HCT116 (cell line): ENCODE measurements around the gene SSRP1. TPM values are rescaled to one million over a fixed set of nuclear protein-coding genes. Genes with fewer than 3 reads are reported as not detected.

Experiments used
- ATAC-seq: fragments of 200-7000 bp; cut with Tn5 transposase; 2 replicates; pipeline ENCODE4 v1.9.1; 2020; ENCODE audit warnings: mild to moderate bottlenecking, moderate library complexity
- BruUV-seq: library from RNA; stranded (reverse); fragments of 400-500 nt; replicated peaks from 2 replicates; lab custom pipeline; 2021; lab: Mats Ljungman, UMichigan
- CTCF ChIA-PET: fragments of 300-600 bp; sonication (Branson Sonifier 250); formaldehyde crosslinking; loops from one replicate; lab custom pipeline; 2021; ENCODE audit warnings: antibody characterized with exemption; lab: Charles Lee
- POLR2A ChIA-PET: fragments of 300-600, 350-600 bp; sonication (Branson Sonifier 250); formaldehyde crosslinking; loops from one replicate; lab custom pipeline; 2021; ENCODE audit warnings: antibody characterized with exemption; lab: Charles Lee
- RAD21 ChIA-PET, 2 experiments: fragments of 300-600 bp; sonication (Branson Sonifier 250); formaldehyde crosslinking; loops; one replicate each; lab custom pipeline; 2023; ENCODE audit warnings: low total read pairs in 2 of 2; ENCODE audit not compliant: uncharacterized antibody in 2 of 2, unreplicated experiment in 2 of 2, low non-redundant PET in 1 of 2; lab: Charles Lee
- DNase-seq: peaks from one replicate; pipeline ENCODE4 v3.0.0-alpha.2; 2010; ENCODE audit warnings: low read depth, low spot score
- H2AFZ ChIP-seq: fragments of 200-600 bp; shearing (Covaris generic), sonication (generic); 2 replicates; pipeline ENCODE4 v1.6.1; 2017; ENCODE audit warnings: low read depth, mixed run types, mixed read lengths, antibody characterized with exemption, low read length; ENCODE audit not compliant: poor library complexity, severe bottlenecking
- H3K27ac ChIP-seq: 2 replicates; pipeline ENCODE4 v1.5.1; 2012; ENCODE audit warnings: low read depth, low read length
- H3K27me3 ChIP-seq: fragments of 200-600 bp; sonication (generic); 2 replicates; pipeline ENCODE4 v1.6.1; 2016; ENCODE audit warnings: mixed run types, low read length, mixed read lengths; ENCODE audit not compliant: insufficient read depth
- H3K36me3 ChIP-seq, 2 experiments: fragments of 200-500 bp in 1 of 2; fragments of 200-600 bp in 1 of 2; sonication (Bioruptor generic) in 1 of 2; sonication (generic) in 1 of 2; 2 replicates each; pipeline versions ENCODE4 v1.5.1 to v1.6.1; 2014 to 2016; ENCODE audit warnings: low read length in 2 of 2, inconsistent platforms in 1 of 2, mixed read lengths in 1 of 2, mixed run types in 1 of 2; ENCODE audit not compliant: insufficient read depth in 2 of 2, control insufficient read depth in 1 of 2
- H3K4me1 ChIP-seq, 2 experiments: fragments of 200-600 bp in 1 of 2; sonication (generic) in 1 of 2; 2 replicates each; pipeline versions ENCODE4 v1.5.1 to v1.6.1; 2012 to 2017; ENCODE audit warnings: low read length in 2 of 2, inconsistent platforms in 1 of 2, mild to moderate bottlenecking in 1 of 2, mixed read lengths in 1 of 2, mixed run types in 1 of 2, moderate library complexity in 1 of 2; ENCODE audit not compliant: insufficient read depth in 2 of 2, control insufficient read depth in 1 of 2
- H3K4me2 ChIP-seq: fragments of 200-600 bp; sonication (generic); 2 replicates; pipeline ENCODE4 v1.6.1; 2017; ENCODE audit warnings: mixed run types, low read length, mixed read lengths
- H3K4me3 ChIP-seq, 2 experiments: fragments of 200-600 bp in 1 of 2; sonication (generic) in 1 of 2; replicated peaks in 1 of 2; 2 replicates each; pipeline ENCODE4 v1.5.1; 2011 to 2016; ENCODE audit warnings: low read length in 2 of 2, control low read depth in 1 of 2, low read depth in 1 of 2, mild to moderate bottlenecking in 1 of 2, mixed read lengths in 1 of 2, mixed run types in 1 of 2
- H3K79me2 ChIP-seq: fragments of 200-600 bp; sonication (generic); 2 replicates; pipeline ENCODE4 v1.6.1; 2017; ENCODE audit warnings: mild to moderate bottlenecking, mixed run types, low read length, moderate library complexity, mixed read lengths; ENCODE audit not compliant: insufficient read depth
- H3K9ac ChIP-seq: fragments of 200-600 bp; sonication (generic); 2 replicates; pipeline ENCODE4 v1.6.1; 2016; ENCODE audit warnings: low read length, mixed read lengths
- H3K9me2 ChIP-seq: fragments of 200-600 bp; sonication (generic), shearing (Covaris generic); 2 replicates; pipeline ENCODE4 v1.6.1; 2017; ENCODE audit warnings: mixed run types, mild to moderate bottlenecking, moderate library complexity; ENCODE audit not compliant: insufficient read depth
- H3K9me3 ChIP-seq, 2 experiments: fragments of 200-500 bp in 1 of 2; fragments of 200-600 bp in 1 of 2; sonication (Bioruptor generic) in 1 of 2; sonication (generic) in 1 of 2; 2 replicates each; pipeline ENCODE4 v1.6.1; 2014 to 2017; ENCODE audit warnings: low read length in 2 of 2, mixed read lengths in 2 of 2, inconsistent platforms in 1 of 2, low read depth in 1 of 2, mild to moderate bottlenecking in 1 of 2, mixed run types in 1 of 2, moderate library complexity in 1 of 2; ENCODE audit not compliant: control insufficient read depth in 1 of 2, insufficient read depth in 1 of 2
- H4K20me1 ChIP-seq: fragments of 200-600 bp; sonication (generic), shearing (Covaris generic); 2 replicates; pipeline ENCODE4 v1.6.1; 2017; ENCODE audit warnings: mixed run types, mild to moderate bottlenecking, moderate library complexity; ENCODE audit not compliant: insufficient read depth
- CEBPB ChIP-seq: IDR thresholded peaks from 2 replicates; pipeline ENCODE4 v1.6.1; 2012; ENCODE audit warnings: low read depth
- EZH2phosphoT487 ChIP-seq: fragments of 200-600 bp; IDR thresholded peaks from 2 replicates; pipeline ENCODE4 v1.6.1; 2018; ENCODE audit warnings: antibody characterized with exemption, borderline replicate concordance
- POLR2AphosphoS5 ChIP-seq: IDR thresholded peaks from 2 replicates; pipeline ENCODE4 v1.6.1; 2011; ENCODE audit warnings: mild to moderate bottlenecking, low read depth, low read length, moderate library complexity
- RAD21 ChIP-seq: IDR thresholded peaks from 2 replicates; pipeline ENCODE4 v1.6.1; 2012; ENCODE audit warnings: low read depth, mild to moderate bottlenecking
- SIN3A ChIP-seq: IDR thresholded peaks from 2 replicates; pipeline ENCODE4 v1.6.1; 2012; ENCODE audit warnings: low read depth
- SP1 ChIP-seq: IDR thresholded peaks from 2 replicates; pipeline ENCODE4 v1.6.1; 2012; ENCODE audit warnings: low read depth
- SRF ChIP-seq: IDR thresholded peaks from 2 replicates; pipeline ENCODE4 v1.6.1; 2012; ENCODE audit warnings: low read depth
- YY1 ChIP-seq: IDR thresholded peaks from 2 replicates; pipeline ENCODE4 v1.6.1; 2011; ENCODE audit warnings: low read length, low read depth, moderate library complexity, mild to moderate bottlenecking; ENCODE audit not compliant: insufficient replicate concordance; ENCODE audit errors: extremely low read depth
- ZNF274 ChIP-seq: fragments of 200-500 bp; sonication (Bioruptor generic); IDR thresholded peaks from 2 replicates; pipeline ENCODE4 v1.6.1; 2014; ENCODE audit warnings: mild to moderate bottlenecking, low read depth, low read length, inconsistent platforms
- intact Hi-C: fragments of 100-400 bp; cut with micrococcal nuclease; formaldehyde crosslinking; loops from 2 replicates; pipeline ENCODE4 v1.10.0; 2022
- total RNA-seq: library from RNA; stranded (reverse); gene quantifications from one replicate; pipeline ENCODE4 v1.2.1, GENCODE V29; 2021; ENCODE audit not compliant: unreplicated experiment
- TF ChIP-seq, protein P1 (sequence below): IDR thresholded peaks from 2 replicates; pipeline ENCODE4 v1.6.1; 2012
- TF ChIP-seq, protein P2 (sequence below): IDR thresholded peaks from 2 replicates; pipeline ENCODE4 v1.6.1; 2012
- TF ChIP-seq, protein P3 (sequence below), 3 experiments: fragments of 200-600 bp in 1 of 3; sonication (generic) in 1 of 3; IDR thresholded peaks in 2 of 3; conservative IDR thresholded peaks in 1 of 3; 2 replicates each; pipeline ENCODE4 v1.5.1; 2012 to 2017; ENCODE audit warnings: low read depth in 2 of 3, low read length in 2 of 3, antibody characterized with exemption in 1 of 3, borderline replicate concordance in 1 of 3, control low read depth in 1 of 3, mild to moderate bottlenecking in 1 of 3, mixed read lengths in 1 of 3, mixed run types in 1 of 3, moderate library complexity in 1 of 3; ENCODE audit not compliant: insufficient read depth in 1 of 3
- TF ChIP-seq, protein P4 (sequence below): IDR thresholded peaks from 2 replicates; pipeline ENCODE4 v1.6.1; 2011; ENCODE audit warnings: mild to moderate bottlenecking, low read length, moderate library complexity; ENCODE audit not compliant: insufficient replicate concordance; ENCODE audit errors: extremely low read depth

Gene SSRP1
- total RNA-seq, 1 experiment from 2014 or later = 260 TPM

DNA sequence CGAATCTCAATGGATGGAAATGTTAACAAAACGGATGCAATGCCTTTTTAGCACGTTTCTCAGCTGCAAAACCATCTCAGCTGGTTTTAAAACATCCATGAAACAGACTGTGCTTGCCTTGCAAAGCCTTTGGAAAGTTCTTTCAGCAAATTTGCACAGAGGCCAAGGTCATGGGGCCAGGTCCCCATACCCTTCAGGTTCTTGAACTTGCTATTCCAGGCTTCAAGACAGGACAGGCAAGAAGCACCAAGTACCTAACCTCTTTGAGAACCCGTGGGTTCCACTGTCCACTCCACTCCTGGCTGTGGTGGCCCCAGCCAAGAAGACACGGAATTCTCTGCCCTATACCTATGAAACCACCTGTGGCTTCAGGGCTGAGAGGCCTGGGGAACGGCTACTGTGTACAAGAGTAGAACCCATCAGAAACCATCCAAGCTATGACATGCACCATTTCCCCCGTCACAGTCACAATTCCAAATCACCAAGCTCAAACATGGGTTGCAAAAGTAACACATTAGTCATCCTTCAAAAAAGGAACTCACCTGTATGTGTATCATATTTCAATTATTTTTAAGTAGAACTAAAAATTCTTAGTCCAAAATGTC lies 27.9 kb downstream of the SSRP1 start:
- Histone ChIP-seq H4K20me1 (no peaks in the 10 kb centered on the region), H3K9me3 (no peaks in the 10 kb centered on the region)
- ATAC-seq = no peak
- DNase-seq = no peak
- CTCF ChIA-PET = no interaction called here
- peak; percentile 5; the same call in 1 of the 2 replicates for TF ChIP-seq POLR2AphosphoS5
- no peak for TF ChIP-seq CEBPB
- TF ChIP-seq SIN3A = no peak
- TF ChIP-seq, all 23 proteins: peak for 1
- H3K4me3 ChIP-seq = no peak overlapping the region
- H2AFZ ChIP-seq = no peak overlapping the region
- no peaks in the 10 kb centered on the region for H3K27me3 ChIP-seq
- intact Hi-C loops = no loop called here
- ChIA-PET RAD21 (no interaction called here), POLR2A (interaction anchor here (0.5 kb wide), 1 partner anchor 35 kb away, joined by 3 read pairs; no protein-coding TSS in a partner anchor)
- H3K36me3 ChIP-seq = peaks cover 4 to 13% of the 10 kb centered on the region in 2 experiments; a peak in 2 of 4 replicates
- H3K9me2 ChIP-seq = no peaks in the 10 kb centered on the region
- peaks cover 13 to 23% of the 10 kb centered on the region in 2 experiments for H3K4me1 ChIP-seq
- H3K79me2 ChIP-seq = 0 out of 2 replicates have a peak, but pooled peaks cover 4% of the 10 kb centered on the region
- BruUV-seq = no TSS peak
- no peak overlapping the region for H3K4me2 ChIP-seq
- H3K27ac ChIP-seq = no peak overlapping the region
- H3K9ac ChIP-seq = no peak overlapping the region

DNA sequence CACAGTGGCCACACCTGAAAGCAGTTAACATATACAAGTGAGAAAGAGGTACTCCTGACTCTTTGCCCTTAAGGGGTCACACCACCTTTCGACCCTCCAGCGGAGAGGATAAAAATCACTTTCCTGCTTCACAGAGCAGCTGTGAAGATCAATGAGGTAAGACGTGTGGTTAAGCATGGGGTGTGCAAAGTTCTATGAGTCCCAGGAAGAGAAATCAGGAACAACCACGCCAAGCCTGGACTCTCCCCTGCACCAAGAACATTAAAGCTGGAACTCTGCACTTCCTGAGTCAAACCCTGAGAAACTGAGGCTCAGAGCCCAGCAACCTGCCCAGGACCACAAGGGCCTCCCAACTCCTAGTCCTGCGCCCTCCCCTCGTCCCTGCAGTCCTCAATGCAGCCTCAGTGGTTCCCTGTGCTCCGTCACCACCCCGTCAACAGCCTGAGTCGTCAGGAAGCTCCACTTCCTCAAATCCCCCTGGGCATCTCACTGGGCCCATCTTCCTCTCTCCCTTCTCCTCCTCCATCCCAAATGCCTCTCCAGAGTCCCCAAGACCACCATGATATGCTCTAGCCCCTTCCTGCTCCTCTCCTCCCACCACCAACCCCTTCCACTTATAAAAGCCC lies 28.6 kb downstream of the SSRP1 start:
- no TSS peak for BruUV-seq
- Histone ChIP-seq H3K27me3 (no peaks in the 10 kb centered on the region), H3K27ac (no peak overlapping the region), H3K4me1 (peaks cover 11 to 18% of the 10 kb centered on the region in 2 experiments), H4K20me1 (no peaks in the 10 kb centered on the region), H3K4me3 (no peak overlapping the region), H2AFZ (no peak overlapping the region), H3K79me2 (0 out of 2 replicates have a peak, but pooled peaks cover 4% of the 10 kb centered on the region), H3K4me2 (no peak overlapping the region), H3K36me3 (peaks cover 4 to 13% of the 10 kb centered on the region in 2 experiments; a peak in 2 of 4 replicates), H3K9me2 (no peaks in the 10 kb centered on the region), H3K9me3 (no peaks in the 10 kb centered on the region), H3K9ac (no peak overlapping the region)
- no peak for ATAC-seq
- intact Hi-C loops = no loop called here
- RAD21 ChIA-PET = no interaction called here
- CTCF ChIA-PET = no interaction called here
- POLR2A ChIA-PET = interaction anchor here (1.8 kb wide), 1 partner anchor 18 kb away, joined by 5 read pairs; no protein-coding TSS in a partner anchor
- DNase-seq = no peak
- TF ChIP-seq POLR2AphosphoS5 (no peak), EZH2phosphoT487 (no peak), SRF (no peak), ZNF274 (no peak), YY1 (no peak), SP1 (no peak), SIN3A (no peak), RAD21 (no peak)
- TF ChIP-seq, protein P1, sequence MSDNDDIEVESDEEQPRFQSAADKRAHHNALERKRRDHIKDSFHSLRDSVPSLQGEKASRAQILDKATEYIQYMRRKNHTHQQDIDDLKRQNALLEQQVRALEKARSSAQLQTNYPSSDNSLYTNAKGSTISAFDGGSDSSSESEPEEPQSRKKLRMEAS = no peak
- TF ChIP-seq, protein P2, sequence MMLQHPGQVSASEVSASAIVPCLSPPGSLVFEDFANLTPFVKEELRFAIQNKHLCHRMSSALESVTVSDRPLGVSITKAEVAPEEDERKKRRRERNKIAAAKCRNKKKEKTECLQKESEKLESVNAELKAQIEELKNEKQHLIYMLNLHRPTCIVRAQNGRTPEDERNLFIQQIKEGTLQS = no peak
- TF ChIP-seq, protein P3, sequence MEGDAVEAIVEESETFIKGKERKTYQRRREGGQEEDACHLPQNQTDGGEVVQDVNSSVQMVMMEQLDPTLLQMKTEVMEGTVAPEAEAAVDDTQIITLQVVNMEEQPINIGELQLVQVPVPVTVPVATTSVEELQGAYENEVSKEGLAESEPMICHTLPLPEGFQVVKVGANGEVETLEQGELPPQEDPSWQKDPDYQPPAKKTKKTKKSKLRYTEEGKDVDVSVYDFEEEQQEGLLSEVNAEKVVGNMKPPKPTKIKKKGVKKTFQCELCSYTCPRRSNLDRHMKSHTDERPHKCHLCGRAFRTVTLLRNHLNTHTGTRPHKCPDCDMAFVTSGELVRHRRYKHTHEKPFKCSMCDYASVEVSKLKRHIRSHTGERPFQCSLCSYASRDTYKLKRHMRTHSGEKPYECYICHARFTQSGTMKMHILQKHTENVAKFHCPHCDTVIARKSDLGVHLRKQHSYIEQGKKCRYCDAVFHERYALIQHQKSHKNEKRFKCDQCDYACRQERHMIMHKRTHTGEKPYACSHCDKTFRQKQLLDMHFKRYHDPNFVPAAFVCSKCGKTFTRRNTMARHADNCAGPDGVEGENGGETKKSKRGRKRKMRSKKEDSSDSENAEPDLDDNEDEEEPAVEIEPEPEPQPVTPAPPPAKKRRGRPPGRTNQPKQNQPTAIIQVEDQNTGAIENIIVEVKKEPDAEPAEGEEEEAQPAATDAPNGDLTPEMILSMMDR (IDR thresholded peaks at IDR 0.05 in 2 of 3, conservative IDR thresholded peaks at IDR 0.05 in 1 of 3; ENCODE audit: borderline replicate concordance in 1 of 3, insufficient read depth in 1 of 3, low read depth in 2 of 3, low read length in 2 of 3) = no peak
- TF ChIP-seq, protein P4, sequence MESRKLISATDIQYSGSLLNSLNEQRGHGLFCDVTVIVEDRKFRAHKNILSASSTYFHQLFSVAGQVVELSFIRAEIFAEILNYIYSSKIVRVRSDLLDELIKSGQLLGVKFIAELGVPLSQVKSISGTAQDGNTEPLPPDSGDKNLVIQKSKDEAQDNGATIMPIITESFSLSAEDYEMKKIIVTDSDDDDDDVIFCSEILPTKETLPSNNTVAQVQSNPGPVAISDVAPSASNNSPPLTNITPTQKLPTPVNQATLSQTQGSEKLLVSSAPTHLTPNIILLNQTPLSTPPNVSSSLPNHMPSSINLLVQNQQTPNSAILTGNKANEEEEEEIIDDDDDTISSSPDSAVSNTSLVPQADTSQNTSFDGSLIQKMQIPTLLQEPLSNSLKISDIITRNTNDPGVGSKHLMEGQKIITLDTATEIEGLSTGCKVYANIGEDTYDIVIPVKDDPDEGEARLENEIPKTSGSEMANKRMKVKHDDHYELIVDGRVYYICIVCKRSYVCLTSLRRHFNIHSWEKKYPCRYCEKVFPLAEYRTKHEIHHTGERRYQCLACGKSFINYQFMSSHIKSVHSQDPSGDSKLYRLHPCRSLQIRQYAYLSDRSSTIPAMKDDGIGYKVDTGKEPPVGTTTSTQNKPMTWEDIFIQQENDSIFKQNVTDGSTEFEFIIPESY = no peak
